ENCODE data around the gene SMIM12.

The SMIM12 gene

DNA sequence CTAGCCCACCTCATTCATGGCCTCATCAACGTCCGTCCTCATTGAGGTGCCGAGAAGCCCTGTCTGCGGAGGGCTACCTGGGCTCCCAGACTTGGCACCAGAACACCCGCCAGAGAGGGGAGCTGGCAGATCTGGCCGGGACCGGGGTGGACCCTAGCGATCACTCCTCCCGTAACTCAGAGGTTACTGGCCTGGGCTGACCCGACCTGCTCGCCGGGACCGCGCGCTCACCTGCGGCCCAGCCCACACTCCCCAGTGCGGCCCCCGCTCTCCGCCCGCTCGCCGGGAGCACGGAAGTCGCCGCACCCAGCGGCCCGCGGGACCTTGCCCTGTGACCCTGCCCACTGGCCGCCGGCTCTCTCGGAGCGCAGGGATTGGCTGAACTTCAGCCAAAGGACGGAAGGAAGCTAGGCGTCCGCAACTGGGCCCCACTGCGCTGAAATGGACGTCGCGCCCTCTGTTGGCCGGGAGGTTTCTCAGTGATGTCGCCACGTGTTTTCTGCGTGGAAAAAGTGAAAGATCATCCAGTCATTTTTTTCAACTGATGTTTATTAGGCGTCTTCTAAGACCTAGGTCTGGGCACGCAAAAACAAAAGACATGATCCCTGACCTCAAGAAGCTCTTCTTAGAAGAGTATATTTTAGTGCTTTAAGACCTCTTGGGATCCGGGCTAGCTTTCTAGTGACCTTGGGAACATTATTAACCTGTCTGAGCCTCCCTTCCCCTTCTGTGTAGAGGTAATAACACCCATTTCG, at the start of gene SMIM12:
Gene SMIM12 (minus strand): TSS at position 304 of the 755 bp plus-strand sequence. CDS start 3,772 bp downstream, outside the sequence.
- peak; percentile 97 for DNase-seq

GRCh38 chr1:34908369-34908768, 48.8 kb upstream of the SMIM12 start:
- no peak for DNase-seq

DNA sequence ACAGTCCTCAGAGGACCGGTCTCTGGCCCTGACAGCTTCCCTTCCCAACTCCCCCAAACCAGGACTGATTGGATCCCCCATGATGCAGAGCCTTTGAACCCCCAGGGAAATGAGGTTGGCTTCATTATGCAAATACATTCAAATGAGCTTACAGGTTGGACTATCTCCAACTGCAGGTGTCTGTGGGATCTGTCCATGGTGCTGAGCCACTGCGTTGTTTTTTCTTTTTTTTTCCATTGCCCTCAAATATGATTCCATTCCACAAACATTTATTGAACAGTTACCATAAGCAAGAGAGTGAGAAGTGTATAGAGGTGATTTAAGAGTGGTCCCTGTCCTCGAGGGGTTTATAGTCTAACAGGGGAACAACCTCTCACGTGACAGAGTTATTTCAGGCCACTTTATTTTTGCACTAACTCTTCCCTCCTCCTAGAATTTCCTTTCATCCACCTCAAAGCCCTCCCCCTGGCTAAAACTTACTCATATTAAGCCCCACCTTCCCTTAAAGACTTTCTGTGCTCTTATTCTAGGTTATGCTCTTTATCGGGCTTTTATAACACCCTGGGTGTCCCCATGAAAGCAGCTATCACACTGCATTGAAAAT, 48.0 kb upstream of the SMIM12 start:
- DNase-seq: no peak

DNA sequence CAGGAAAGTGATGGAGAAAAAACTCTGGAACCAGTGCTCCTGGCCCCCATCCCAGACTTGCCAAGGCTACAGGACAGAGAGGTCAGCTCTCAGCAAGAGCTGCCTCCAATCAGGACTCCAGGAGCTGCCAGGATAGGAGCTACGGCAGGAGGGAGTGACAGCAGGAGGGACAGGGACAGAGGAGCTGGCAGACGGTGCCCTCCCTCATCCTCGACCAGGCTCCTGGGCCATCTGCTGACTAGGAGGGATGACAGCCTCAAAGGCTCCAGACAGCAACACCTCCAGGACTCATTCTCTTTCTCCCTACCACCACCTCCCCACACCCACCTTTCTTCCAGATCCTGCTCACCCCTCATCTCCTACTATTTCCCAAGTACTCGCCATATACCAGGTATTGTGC, 47.2 kb upstream of the SMIM12 start:
- no peak for DNase-seq

GRCh38 chr1:34906222-34906621, 46.7 kb upstream of the SMIM12 start:
- no peak for DNase-seq

DNA sequence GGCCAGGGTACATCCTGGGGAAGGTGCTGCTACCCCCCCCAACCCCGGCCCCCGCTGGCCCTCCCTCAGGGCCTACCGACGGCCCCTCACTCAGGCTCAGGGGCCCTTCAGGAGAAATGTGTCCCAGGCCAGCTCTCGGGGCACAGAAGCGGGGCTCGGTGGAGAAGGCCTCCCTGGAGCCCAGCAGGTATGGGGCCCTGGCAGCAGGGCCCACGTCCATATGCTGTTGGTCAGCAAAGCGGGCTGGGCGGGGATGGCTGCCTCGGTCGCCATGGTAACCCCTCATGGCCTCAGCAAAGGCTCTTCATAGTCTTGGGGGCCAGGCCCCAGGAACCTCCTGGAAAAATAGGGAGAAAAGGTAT, 45.5 kb upstream of the SMIM12 start:
- no peak for DNase-seq

DNA sequence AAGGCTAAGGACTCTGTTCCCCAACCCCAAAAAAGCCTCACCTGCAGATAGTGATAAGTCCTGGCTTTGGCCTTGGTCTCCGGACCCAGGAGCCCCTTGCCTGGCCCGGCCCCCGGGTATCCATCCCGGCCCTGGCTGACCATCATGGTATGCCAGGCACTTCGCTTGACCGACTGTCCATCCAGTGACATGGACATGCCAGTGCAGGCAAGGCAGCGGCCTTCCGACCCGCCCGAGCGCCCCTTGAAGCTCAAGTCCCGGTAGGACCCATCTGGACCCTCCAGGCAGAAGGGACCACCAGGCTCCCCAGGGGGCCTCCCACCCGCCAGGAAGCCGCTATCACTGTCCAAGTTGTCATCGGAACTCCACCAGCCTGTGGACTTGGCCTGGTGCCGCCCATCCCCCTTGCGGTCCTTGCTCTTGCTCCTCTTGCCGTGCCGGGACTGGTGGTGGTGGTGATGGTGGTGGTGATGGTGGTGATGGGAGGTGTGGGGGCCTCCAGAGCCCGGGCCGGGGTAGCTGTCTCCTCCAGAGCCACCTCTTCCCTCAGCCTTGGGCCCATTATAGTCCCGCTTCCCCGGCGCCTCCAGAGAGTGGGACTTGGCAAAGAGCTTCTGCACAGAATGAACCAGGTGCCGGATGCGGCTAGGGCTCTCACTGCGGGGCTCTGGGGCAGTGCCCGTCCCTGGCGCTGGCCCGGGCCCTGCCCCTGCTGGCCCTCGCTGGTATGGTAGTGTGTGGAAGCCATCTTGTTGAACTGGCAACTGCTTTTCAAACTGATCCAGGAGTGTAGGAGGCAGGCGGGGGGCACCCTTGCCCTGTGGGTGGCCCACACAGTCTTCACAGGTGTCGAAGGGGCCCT, 44.9 kb upstream of the SMIM12 start:
- no peak for DNase-seq

DNA sequence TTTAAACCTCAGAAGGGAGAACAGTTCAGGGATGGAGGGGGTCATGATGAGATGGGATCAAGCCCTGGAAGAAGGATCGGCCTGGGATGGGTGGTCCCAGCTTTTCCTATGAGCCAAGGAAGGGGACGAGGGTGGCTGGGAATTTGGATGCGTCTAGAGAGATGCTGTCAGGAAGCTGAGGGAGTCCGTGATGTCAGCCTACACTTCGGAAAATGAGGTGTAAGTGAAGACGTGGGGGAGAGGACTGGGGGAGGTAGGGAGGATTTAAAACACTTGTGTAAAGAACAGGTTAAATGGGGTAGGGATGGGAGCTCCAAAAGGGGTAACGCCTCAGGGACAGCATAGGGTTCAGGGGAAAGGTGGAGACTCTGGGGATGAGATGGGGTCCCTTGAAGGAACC, 42.4 kb upstream of the SMIM12 start:
- no peak for DNase-seq

GRCh38 chr1:34900775-34901502, 41.4 kb upstream of the SMIM12 start:
- DNase-seq: no peak

GRCh38 chr1:34899906-34900305, 40.4 kb upstream of the SMIM12 start:
- peak; percentile 24 for DNase-seq

DNA sequence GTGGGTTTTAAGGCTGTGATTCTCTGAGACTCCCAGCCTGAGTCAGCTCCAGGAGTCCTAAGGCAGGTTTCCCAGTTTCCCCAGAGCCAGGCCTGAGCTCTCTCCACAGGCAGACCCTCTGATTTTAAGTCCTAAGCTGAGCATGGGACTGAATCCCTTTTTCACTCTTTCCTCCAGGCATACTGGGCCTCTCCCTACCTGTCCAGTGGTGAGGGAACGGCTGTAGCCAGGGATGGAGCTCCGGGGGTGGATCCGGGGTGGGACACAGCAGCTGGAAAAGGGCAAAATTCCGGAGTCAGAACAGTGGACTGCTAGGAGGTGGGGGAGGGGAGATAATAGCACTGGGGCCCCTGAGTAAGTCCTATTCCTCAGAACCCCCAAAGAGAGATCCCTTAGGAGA, 39.9 kb upstream of the SMIM12 start:
- DNase-seq: peak; percentile 22

- DNase-seq: no peak
These were observed 38.8 kb upstream of the SMIM12 start for GRCh38 chr1:34898330-34898761.

- DNase-seq: no peak
These were observed 37.1 kb upstream of the SMIM12 start for GRCh38 chr1:34896612-34897011.

DNA sequence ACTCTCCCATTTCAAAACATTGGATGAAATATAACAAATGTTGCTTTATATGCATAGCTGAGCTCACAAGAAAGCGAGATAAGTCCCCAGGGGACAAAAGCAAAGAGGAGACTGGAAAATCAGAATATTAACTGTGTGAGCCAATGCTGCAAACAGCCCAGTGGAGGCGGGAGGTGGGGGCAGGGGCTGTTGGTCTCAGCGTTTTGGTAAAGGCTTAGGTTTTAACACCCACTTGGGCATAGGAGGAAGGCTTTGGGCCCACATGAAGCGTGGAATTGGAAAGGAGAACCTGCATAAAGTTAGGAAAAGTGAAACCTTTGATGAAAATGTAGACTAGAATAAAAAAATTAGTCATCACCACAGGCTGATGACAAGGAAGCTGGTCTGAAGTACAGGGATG, 30.2 kb upstream of the SMIM12 start:
- DNase-seq: no peak

- no peak for DNase-seq
These were observed 28.0 kb upstream of the SMIM12 start for GRCh38 chr1:34887593-34887992.

DNA sequence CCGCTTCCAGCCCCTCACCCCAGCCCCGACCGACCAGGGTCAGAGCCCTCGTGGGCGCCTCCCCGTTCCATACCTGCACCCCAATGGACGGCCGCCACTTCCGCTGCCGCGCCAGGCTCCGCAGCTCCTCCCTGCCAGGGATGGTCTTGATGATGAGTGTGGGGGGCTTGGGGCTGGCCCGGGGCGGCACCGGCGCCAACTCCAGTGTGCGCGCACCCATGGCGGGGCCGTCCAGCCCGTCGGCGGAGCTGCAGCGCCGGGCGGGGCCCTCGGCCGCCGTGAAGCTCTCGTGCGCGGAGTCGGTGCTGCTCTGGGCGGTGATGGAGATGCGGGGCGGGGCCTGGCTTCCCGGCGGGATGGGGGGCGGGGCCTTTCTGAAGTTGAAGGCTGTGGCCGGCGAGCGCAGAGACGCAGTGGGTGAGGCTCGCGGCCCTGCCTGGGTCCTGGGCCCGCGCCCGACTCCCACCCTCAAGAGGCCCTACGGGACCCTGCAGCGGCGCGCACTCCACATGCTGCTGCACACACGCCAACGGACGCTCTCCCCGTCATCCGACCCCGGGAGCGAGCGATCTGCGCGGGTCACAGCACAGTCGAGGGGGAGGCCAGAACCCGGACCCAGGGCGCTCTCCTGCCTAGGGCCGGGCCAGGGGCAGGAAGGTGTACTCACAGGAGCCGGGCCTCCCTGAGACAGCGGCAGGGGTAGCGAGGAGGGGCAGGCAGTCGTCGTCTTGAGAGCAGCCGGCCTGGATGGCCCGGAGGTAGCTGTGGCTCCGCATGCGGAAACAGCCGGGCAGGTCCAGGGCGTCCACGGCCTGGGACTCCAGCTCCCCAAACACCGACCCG, 26.1 kb upstream of the SMIM12 start:
- peak; percentile 83 for DNase-seq

DNA sequence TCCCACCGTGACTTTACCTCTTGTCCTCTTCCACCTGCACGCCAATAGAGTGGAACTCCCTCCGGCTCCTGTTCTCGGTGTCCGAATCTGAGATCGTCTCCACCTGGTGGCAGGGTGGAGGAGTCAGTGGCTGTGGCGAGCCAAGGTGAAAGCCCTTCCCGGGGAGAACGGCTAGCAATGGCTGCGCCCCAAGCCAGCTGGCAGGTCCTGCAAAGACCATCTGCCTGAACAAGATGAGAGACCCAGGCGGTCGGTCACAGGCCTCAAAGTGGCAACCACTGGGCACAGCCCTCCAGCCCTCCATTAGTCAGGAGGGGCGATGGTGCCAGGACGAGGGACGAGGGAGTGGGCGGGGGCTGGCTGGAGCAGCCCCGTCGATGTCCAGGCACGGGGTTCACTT, 25.4 kb upstream of the SMIM12 start:
- DNase-seq: peak; percentile 63

DNA sequence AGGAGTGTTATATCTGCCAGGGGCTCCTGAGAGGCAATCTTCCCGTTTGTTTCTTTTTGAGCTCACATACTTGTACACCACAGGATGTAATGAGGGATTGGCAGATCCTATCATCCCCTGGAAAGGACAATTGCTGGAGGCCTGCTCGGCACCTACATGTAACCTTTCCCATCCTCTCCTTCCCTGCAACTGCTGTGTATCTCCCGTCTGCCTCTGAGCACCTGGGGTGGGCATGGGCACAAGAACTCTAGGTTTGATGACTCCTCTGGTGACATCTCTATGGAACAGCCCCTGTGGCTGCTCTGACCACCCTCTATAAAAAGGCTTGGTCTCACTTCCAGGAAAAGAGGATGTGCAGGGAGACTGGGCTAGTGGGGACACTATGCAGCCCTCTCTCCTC, 25.0 kb upstream of the SMIM12 start:
- no peak for DNase-seq

DNA sequence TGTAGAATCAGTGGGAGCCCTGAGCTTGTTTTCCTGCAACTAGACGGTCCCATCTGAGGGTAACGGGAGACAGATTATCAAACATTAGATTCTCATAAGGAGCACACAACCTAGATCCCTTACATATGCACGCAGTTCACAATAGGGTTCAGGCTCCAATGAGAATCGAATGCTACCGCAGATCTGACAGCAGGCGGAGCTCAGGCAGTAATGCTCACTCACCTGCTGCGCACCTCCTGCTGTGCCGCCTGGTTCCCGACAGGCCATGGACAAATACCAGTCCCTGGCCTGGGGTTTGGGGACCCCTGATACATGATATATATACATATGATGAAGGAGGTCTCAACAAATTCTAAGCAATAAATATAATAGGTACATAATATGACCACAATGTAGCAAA, 19.7 kb upstream of the SMIM12 start:
- peak; percentile 46 for DNase-seq

DNA sequence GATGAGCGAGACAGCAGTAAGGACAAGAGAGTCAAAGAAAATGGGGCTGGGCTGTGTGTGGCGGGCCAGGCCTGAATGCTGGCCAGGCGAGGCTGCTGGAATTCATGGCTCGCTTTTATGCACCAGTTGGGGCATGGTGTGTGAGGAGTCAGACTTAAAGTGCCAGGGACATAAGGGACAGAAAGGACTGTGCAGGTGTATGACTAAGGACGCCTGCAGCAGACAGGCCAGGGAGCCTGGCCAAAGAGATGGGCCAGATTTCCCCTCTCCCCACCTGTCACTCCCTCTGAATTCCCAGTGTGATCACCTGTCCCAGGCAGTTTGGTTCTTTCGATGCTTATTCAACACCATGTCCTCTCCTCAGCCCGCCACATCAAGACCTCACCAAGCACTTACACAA, 16.9 kb upstream of the SMIM12 start:
- DNase-seq: peak; percentile 38

DNA sequence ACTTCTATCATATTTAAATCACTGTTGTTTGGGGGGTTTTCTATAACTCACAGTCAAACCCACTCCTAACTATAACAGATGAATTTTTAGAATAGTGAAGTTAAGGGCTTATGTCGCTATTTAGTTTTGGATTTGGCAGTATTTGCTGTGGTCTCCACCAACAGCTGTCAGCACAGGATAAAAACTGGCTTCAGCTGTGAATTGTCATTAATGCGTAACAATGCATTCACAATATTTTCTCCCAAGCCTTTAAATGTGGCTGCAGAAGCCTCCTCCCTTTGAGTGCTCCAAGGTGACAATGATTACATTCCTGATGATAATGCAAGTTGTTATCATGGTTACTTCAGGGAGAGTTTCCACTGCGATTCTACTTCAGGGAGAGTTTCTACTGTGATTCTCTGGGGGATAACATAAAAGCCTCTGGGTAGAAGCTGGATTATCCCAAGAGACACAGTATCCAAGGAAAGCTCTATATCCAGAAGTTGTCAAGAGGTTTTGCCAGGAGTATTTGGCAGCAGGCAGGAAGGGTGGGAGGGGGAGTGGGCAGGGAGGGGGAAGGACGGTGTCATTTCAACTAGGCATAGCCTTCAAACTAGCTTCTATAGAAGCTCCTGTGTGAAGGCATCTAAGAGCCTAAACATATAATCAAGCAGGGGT, 14.9 kb upstream of the SMIM12 start:
- DNase-seq: no peak

GRCh38 chr1:34872133-34872503, 12.6 kb upstream of the SMIM12 start:
- DNase-seq: no peak
